ENCODE data around the gene FAM149B1. TPM values are rescaled to one million over a fixed set of nuclear protein-coding genes. Genes with fewer than 3 reads are reported as not detected.

FAM149B1 gene
- polyA plus RNA-seq, 1 donor (not counting 4 experiments of a cell fraction or from before 2014, with no cell fraction given), result 22.2 TPM

GRCh38 chr10:73161662-73162061 lies 6.3 kb upstream of the FAM149B1 start:
- Histone ChIP-seq H3K9me1 (ENCODE audit: control insufficient read depth, extremely low read depth, insufficient read depth, low read length) (no peaks in the 10 kb centered on the region), H3K9me3 (ENCODE audit: control insufficient read depth, low read depth, low read length) (no peaks in the 10 kb centered on the region), H3K79me2 (ENCODE audit: control insufficient read depth, insufficient read depth, low read length) (peaks cover 50% of the 10 kb centered on the region), H4K20me1 (ENCODE audit: control insufficient read depth, extremely low read depth, insufficient read depth, low read length) (no peaks in the 10 kb centered on the region), H3K4me3 (ENCODE audit: control insufficient read depth in 2 of 3, extremely low read depth in 1 of 3, insufficient read depth in 2 of 3, low read depth in 1 of 3, low read length in 3 of 3) (no peak overlapping the region), H3K27ac (ENCODE audit: control insufficient read depth, insufficient read depth, low read length) (no peak overlapping the region), H3K4me1 (ENCODE audit: control insufficient read depth, extremely low read depth, insufficient read depth, low read length) (no peaks in the 10 kb centered on the region), H3K27me3 (ENCODE audit: control insufficient read depth, extremely low read depth, insufficient read depth, low read length) (no peaks in the 10 kb centered on the region), H2AFZ (ENCODE audit: control insufficient read depth, low read length) (no peak overlapping the region), H3K9ac (ENCODE audit: control insufficient read depth, extremely low read depth, insufficient read depth, low read length) (no peak overlapping the region), H3K36me3 (ENCODE audit: control insufficient read depth in 2 of 2, extremely low read depth in 1 of 2, insufficient read depth in 2 of 2, low read length in 2 of 2) (peaks cover 6 to 8% of the 10 kb centered on the region in 2 experiments), H3K4me2 (ENCODE audit: control insufficient read depth, extremely low read depth, insufficient read depth, low read depth, low read length) (no peak overlapping the region)
- TF ChIP-seq EZH2 (IDR thresholded peaks at IDR 0.05; ENCODE audit: low read length) (no peak), CTCF (optimal IDR thresholded peaks at IDR 0.05 in 1 of 3, IDR thresholded peaks at IDR 0.05 in 1 of 3, conservative IDR thresholded peaks at IDR 0.05 in 1 of 3; ENCODE audit: extremely low read depth in 1 of 3, insufficient read depth in 2 of 3, low read length in 3 of 3) (no peak)
- no peak for DNase-seq (ENCODE audit: low read depth, low spot score)
- dilution Hi-C loops (cut with MboI; ENCODE audit: extremely low pct_ligation_motif_present, low sequenced_read_pairs), result no loop called here
- FAIRE-seq, result no peak

- Histone ChIP-seq H3K27me3 (ENCODE audit: control insufficient read depth, extremely low read depth, insufficient read depth, low read length) (no peaks in the 10 kb centered on the region), H3K4me3 (ENCODE audit: control insufficient read depth in 2 of 3, extremely low read depth in 1 of 3, insufficient read depth in 2 of 3, low read depth in 1 of 3, low read length in 3 of 3) (no peak overlapping the region), H3K4me2 (ENCODE audit: control insufficient read depth, extremely low read depth, insufficient read depth, low read depth, low read length) (no peak overlapping the region), H3K4me1 (ENCODE audit: control insufficient read depth, extremely low read depth, insufficient read depth, low read length) (no peaks in the 10 kb centered on the region), H3K9me3 (ENCODE audit: control insufficient read depth, low read depth, low read length) (no peaks in the 10 kb centered on the region), H3K79me2 (ENCODE audit: control insufficient read depth, insufficient read depth, low read length) (peaks cover 61% of the 10 kb centered on the region), H3K9me1 (ENCODE audit: control insufficient read depth, extremely low read depth, insufficient read depth, low read length) (no peaks in the 10 kb centered on the region), H3K27ac (ENCODE audit: control insufficient read depth, insufficient read depth, low read length) (no peak overlapping the region), H4K20me1 (ENCODE audit: control insufficient read depth, extremely low read depth, insufficient read depth, low read length) (no peaks in the 10 kb centered on the region), H3K36me3 (ENCODE audit: control insufficient read depth in 2 of 2, extremely low read depth in 1 of 2, insufficient read depth in 2 of 2, low read length in 2 of 2) (peaks cover 6 to 8% of the 10 kb centered on the region in 2 experiments), H3K9ac (ENCODE audit: control insufficient read depth, extremely low read depth, insufficient read depth, low read length) (no peak overlapping the region), H2AFZ (ENCODE audit: control insufficient read depth, low read length) (no peak overlapping the region)
- DNase-seq (ENCODE audit: low read depth, low spot score), result no peak
- TF ChIP-seq EZH2 (IDR thresholded peaks at IDR 0.05; ENCODE audit: low read length) (no peak), CTCF (optimal IDR thresholded peaks at IDR 0.05 in 1 of 3, IDR thresholded peaks at IDR 0.05 in 1 of 3, conservative IDR thresholded peaks at IDR 0.05 in 1 of 3; ENCODE audit: extremely low read depth in 1 of 3, insufficient read depth in 2 of 3, low read length in 3 of 3) (no peak)
- FAIRE-seq, result no peak
- dilution Hi-C loops (cut with MboI; ENCODE audit: extremely low pct_ligation_motif_present, low sequenced_read_pairs), result no loop called here
These were observed 4.8 kb upstream of the FAM149B1 start for GRCh38 chr10:73163096-73163495.

Measured in keratinocyte (primary cell).